Endodermal cell (in vitro differentiated cells): ENCODE results near the gene SERPINB7. TPM values are rescaled to one million over a fixed set of nuclear protein-coding genes. Genes with fewer than 3 reads are reported as not detected.

Experiments
- DNase-seq: peaks from one replicate; pipeline ENCODE4 v3.0.0-alpha.2; 2017
- H3K27ac ChIP-seq: 2 replicates; pipeline ENCODE4 v1.5.1; 2013; ENCODE audit warnings: mild to moderate bottlenecking, low read depth, low read length, moderate library complexity
- H3K27me3 ChIP-seq: 2 replicates; pipeline ENCODE4 v1.6.1; 2013; ENCODE audit warnings: mild to moderate bottlenecking, low read length, moderate library complexity; ENCODE audit not compliant: insufficient read depth, control insufficient read depth, poor library complexity, severe bottlenecking
- H3K36me3 ChIP-seq: 2 replicates; pipeline ENCODE4 v1.7.0; 2013; ENCODE audit warnings: mild to moderate bottlenecking, low read length, moderate library complexity; ENCODE audit not compliant: control insufficient read depth, insufficient read depth
- H3K4me1 ChIP-seq: one replicate; pipeline ENCODE4 v1.7.0; 2013; ENCODE audit warnings: low read length; ENCODE audit not compliant: control insufficient read depth, insufficient read depth
- H3K4me3 ChIP-seq: 2 replicates; pipeline ENCODE4 v1.5.1; 2013; ENCODE audit warnings: mild to moderate bottlenecking, low read length, moderate library complexity
- H3K9ac ChIP-seq: 2 replicates; pipeline ENCODE4 v1.6.1; 2013; ENCODE audit warnings: mild to moderate bottlenecking, low read length, moderate library complexity; ENCODE audit not compliant: poor library complexity, severe bottlenecking; ENCODE audit errors: extremely low read depth
- H3K9me3 ChIP-seq: 2 replicates; pipeline ENCODE4 v1.6.1; 2013; ENCODE audit warnings: mild to moderate bottlenecking, low read length, moderate library complexity; ENCODE audit not compliant: control insufficient read depth
- H3K27ac Mint-ChIP-seq: 2 replicates; pipeline ENCODE4 v1.8.0; 2020; ENCODE audit warnings: mixed read lengths
- H3K27me3 Mint-ChIP-seq: 2 replicates; pipeline ENCODE4 v1.8.0; 2021; ENCODE audit warnings: mild to moderate bottlenecking, mixed read lengths; ENCODE audit not compliant: insufficient read depth
- H3K36me3 Mint-ChIP-seq: 2 replicates; pipeline ENCODE4 v1.8.0; 2020; ENCODE audit warnings: low read depth, mixed read lengths
- H3K4me1 Mint-ChIP-seq: 2 replicates; pipeline ENCODE4 v1.8.0; 2020; ENCODE audit warnings: mixed read lengths
- H3K4me3 Mint-ChIP-seq: 2 replicates; pipeline ENCODE4 v1.8.0; 2020; ENCODE audit warnings: mild to moderate bottlenecking, moderate library complexity, mixed read lengths
- H3K9me3 Mint-ChIP-seq: 2 replicates; pipeline ENCODE4 v1.8.0; 2020; ENCODE audit warnings: mild to moderate bottlenecking, mixed read lengths
- WGBS, 2 experiments: methylation state at CpG; one replicate each; pipeline versions ENCODE4 v1.1.5 to v1.1.7; 2013; ENCODE audit warnings: missing lambda C conversion rate in 2 of 2, mixed read lengths in 1 of 2; ENCODE audit not compliant: insufficient coverage in 1 of 2, insufficient read length in 1 of 2; 5-methylcytosine and 5-hydroxymethylcytosine counted together
- total RNA-seq, 2 donors: library from RNA; stranded (reverse); fragmentation: NEBNext Ultra II Directional in 1 of 2; extraction: Animal tissue kit (Norgen Biotek cat#: 25700) in 1 of 2; gene quantifications; 2 replicates in 1 of 2; 3 replicates in 1 of 2; pipeline ENCODE4 v1.2.1, GENCODE V29; 2021
- TF ChIP-seq, protein P1 (sequence below): fragments of 200-600 bp; sonication (generic); conservative IDR thresholded peaks from 2 replicates; pipeline ENCODE4 v1.5.0; 2021; ENCODE audit warnings: antibody characterized with exemption, mild to moderate bottlenecking

The SERPINB7 gene
- total RNA-seq, 2 donors from 2014 or later: not detected

DNA sequence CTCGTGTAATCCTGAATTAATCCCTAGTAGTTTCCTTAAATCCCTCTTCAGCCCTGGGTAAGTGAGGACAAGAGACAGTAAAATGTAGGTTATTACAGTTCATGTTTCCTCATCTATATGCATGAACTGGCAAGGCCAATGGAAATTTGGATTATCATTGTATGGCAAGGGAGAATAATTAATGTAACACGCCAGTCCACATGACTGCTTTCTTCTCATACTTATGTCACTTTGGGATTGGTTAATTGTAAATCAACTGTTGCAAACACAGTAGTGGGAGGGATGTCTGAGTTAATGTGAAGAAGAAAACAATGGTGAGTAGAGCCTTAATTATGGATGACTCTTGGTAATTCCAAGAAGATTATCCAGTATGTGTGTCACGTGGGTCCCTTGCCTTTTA lies 1.7 kb upstream of the SERPINB7 start:
- H3K4me1 Mint-ChIP-seq: no peaks in the 10 kb centered on the region
- no peak overlapping the region for H3K4me3 ChIP-seq
- H3K4me3 Mint-ChIP-seq: no peak overlapping the region
- H3K9ac ChIP-seq: no peak overlapping the region
- 67 to 96% methylated on average over 1 to 2 of the region's 3 CpGs for WGBS, 2 experiments
- no peaks in the 10 kb centered on the region for H3K36me3 Mint-ChIP-seq
- DNase-seq: no peak
- no peaks in the 10 kb centered on the region for H3K9me3 ChIP-seq
- H3K9me3 Mint-ChIP-seq: no peaks in the 10 kb centered on the region
- H3K4me1 ChIP-seq: no peaks in the 10 kb centered on the region
- H3K27ac ChIP-seq: no peak overlapping the region
- no peaks in the 10 kb centered on the region for H3K27me3 ChIP-seq
- TF ChIP-seq, protein P1, sequence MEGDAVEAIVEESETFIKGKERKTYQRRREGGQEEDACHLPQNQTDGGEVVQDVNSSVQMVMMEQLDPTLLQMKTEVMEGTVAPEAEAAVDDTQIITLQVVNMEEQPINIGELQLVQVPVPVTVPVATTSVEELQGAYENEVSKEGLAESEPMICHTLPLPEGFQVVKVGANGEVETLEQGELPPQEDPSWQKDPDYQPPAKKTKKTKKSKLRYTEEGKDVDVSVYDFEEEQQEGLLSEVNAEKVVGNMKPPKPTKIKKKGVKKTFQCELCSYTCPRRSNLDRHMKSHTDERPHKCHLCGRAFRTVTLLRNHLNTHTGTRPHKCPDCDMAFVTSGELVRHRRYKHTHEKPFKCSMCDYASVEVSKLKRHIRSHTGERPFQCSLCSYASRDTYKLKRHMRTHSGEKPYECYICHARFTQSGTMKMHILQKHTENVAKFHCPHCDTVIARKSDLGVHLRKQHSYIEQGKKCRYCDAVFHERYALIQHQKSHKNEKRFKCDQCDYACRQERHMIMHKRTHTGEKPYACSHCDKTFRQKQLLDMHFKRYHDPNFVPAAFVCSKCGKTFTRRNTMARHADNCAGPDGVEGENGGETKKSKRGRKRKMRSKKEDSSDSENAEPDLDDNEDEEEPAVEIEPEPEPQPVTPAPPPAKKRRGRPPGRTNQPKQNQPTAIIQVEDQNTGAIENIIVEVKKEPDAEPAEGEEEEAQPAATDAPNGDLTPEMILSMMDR: no peak
- no peak overlapping the region for H3K27ac Mint-ChIP-seq
- no peaks in the 10 kb centered on the region for H3K27me3 Mint-ChIP-seq
- H3K36me3 ChIP-seq: no peaks in the 10 kb centered on the region

DNA sequence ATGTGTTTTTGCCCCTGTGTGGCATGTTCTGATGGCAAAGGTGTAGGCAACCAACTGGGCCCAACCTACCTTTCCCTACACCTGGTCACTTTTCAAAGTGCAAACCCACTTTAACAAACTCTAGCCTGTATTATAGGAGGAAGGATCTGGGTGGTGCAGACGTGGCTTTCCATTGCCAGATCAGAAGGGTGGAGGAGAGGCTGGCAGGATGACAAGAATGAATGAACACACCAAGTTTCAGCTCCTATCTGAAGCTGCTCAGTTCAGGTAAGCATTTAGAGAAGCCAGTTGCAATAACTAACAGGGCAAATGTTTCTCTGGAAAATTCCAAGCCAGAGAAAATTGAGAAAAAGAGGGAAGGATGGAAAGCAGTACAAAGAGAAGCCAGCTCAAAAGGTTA lies 707 bp upstream of the SERPINB7 start:
- H3K36me3 Mint-ChIP-seq: no peaks in the 10 kb centered on the region
- H3K9me3 Mint-ChIP-seq: no peaks in the 10 kb centered on the region
- Histone ChIP-seq H3K27ac (no peak overlapping the region), H3K4me1 (no peaks in the 10 kb centered on the region), H3K36me3 (no peaks in the 10 kb centered on the region), H3K27me3 (no peaks in the 10 kb centered on the region), H3K4me3 (no peak overlapping the region), H3K9me3 (no peaks in the 10 kb centered on the region), H3K9ac (no peak overlapping the region)
- 100% methylated on average over 1 of the region's 1 CpG for WGBS, 2 experiments
- TF ChIP-seq, protein P1: no peak
- DNase-seq: no peak
- no peak overlapping the region for H3K4me3 Mint-ChIP-seq
- no peaks in the 10 kb centered on the region for H3K27me3 Mint-ChIP-seq
- H3K4me1 Mint-ChIP-seq: no peaks in the 10 kb centered on the region
- no peak overlapping the region for H3K27ac Mint-ChIP-seq

DNA sequence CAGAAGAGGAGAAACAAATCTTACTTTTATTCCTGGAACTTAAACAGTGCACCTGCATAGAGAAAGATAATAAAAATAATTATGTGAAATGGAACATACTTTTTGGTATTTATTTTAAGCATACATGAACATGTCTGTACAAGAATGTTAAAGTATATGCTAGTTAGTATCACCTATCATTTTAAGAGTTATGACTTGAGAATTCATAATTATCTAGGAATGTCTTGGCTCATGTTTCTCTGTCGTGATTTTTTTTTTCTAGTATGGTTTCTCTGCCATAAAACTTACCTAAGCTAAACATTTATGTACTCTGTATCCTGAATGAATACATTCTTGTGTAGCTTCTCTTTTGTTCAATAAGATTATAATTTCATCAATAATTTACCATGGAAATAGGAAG lies 4.2 kb downstream of the SERPINB7 start:
- Histone ChIP-seq H3K27me3 (no peaks in the 10 kb centered on the region), H3K4me3 (no peak overlapping the region), H3K9ac (no peak overlapping the region), H3K27ac (no peak overlapping the region), H3K9me3 (no peaks in the 10 kb centered on the region), H3K4me1 (no peaks in the 10 kb centered on the region), H3K36me3 (no peaks in the 10 kb centered on the region)
- H3K27ac Mint-ChIP-seq: no peak overlapping the region
- DNase-seq: no peak
- no peak overlapping the region for H3K4me3 Mint-ChIP-seq
- 80% methylated on average over 1 of the region's 1 CpG; no CpG with 5 or more reads in 1 of the 2 experiments for WGBS, 2 experiments
- TF ChIP-seq, protein P1: no peak
- H3K36me3 Mint-ChIP-seq: no peaks in the 10 kb centered on the region
- no peaks in the 10 kb centered on the region for H3K4me1 Mint-ChIP-seq
- no peaks in the 10 kb centered on the region for H3K27me3 Mint-ChIP-seq
- H3K9me3 Mint-ChIP-seq: no peaks in the 10 kb centered on the region
